Mesenchymal stem cell (in vitro differentiated cells and primary cell): Measurements from ENCODE around the gene SLC25A45.

Source experiments
- DNase-seq: peaks from one replicate; pipeline ENCODE4 v3.0.0-alpha.2; 2013
- H2AFZ ChIP-seq: one replicate; pipeline ENCODE4 v1.6.1; 2013; ENCODE audit warnings: low read depth, mild to moderate bottlenecking, control low read depth, inconsistent platforms, low read length, moderate library complexity
- H2AK5ac ChIP-seq: 2 replicates; pipeline ENCODE4 v1.6.1; 2013; ENCODE audit warnings: low read length, moderate library complexity, mild to moderate bottlenecking, inconsistent platforms; ENCODE audit not compliant: severe bottlenecking
- H2BK120ac ChIP-seq: one replicate; pipeline ENCODE4 v1.6.1; 2013; ENCODE audit warnings: low read depth, mild to moderate bottlenecking, inconsistent platforms, low read length, moderate library complexity
- H2BK12ac ChIP-seq, 2 experiments: one replicate each; pipeline ENCODE4 v1.6.1; 2013; ENCODE audit warnings: inconsistent platforms in 2 of 2, low read length in 2 of 2, mild to moderate bottlenecking in 2 of 2, moderate library complexity in 2 of 2, control low read depth in 1 of 2
- H2BK15ac ChIP-seq: one replicate; pipeline ENCODE4 v1.6.1; 2013; ENCODE audit warnings: mild to moderate bottlenecking, low read depth, inconsistent platforms; ENCODE audit not compliant: poor library complexity, severe bottlenecking
- H2BK5ac ChIP-seq: 2 replicates; pipeline ENCODE4 v1.6.1; 2013; ENCODE audit warnings: low read depth, mild to moderate bottlenecking, low read length, control low read depth, inconsistent platforms; ENCODE audit not compliant: poor library complexity, severe bottlenecking
- H3K14ac ChIP-seq, 2 experiments: one replicate each; pipeline ENCODE4 v1.6.1; 2013; ENCODE audit warnings: inconsistent platforms in 2 of 2, low read length in 2 of 2, control low read depth in 1 of 2, mild to moderate bottlenecking in 1 of 2, moderate library complexity in 1 of 2
- H3K18ac ChIP-seq, 2 experiments: one replicate each; pipeline ENCODE4 v1.6.1; 2013; ENCODE audit warnings: inconsistent platforms in 2 of 2, low read length in 2 of 2, control low read depth in 1 of 2, low read depth in 1 of 2, mild to moderate bottlenecking in 1 of 2
- H3K23ac ChIP-seq, 2 experiments: one replicate each; pipeline ENCODE4 v1.6.1; 2013; ENCODE audit warnings: inconsistent platforms in 2 of 2, low read length in 2 of 2, mild to moderate bottlenecking in 2 of 2, moderate library complexity in 2 of 2, control low read depth in 1 of 2
- H3K27ac ChIP-seq: 2 replicates; pipeline ENCODE4 v1.5.1; 2013; ENCODE audit warnings: mild to moderate bottlenecking, moderate library complexity, low read length, control low read depth, inconsistent platforms; ENCODE audit not compliant: poor library complexity, severe bottlenecking
- H3K27me3 ChIP-seq, 2 experiments: 2 replicates each; pipeline versions ENCODE4 v1.6.1 to v1.7.0; 2013; ENCODE audit warnings: low read length in 2 of 2, mild to moderate bottlenecking in 2 of 2, moderate library complexity in 2 of 2, control low read depth in 1 of 2, inconsistent platforms in 1 of 2; ENCODE audit not compliant: control insufficient read depth in 1 of 2, insufficient read depth in 1 of 2
- H3K36me3 ChIP-seq, 2 experiments: 2 replicates each; pipeline versions ENCODE4 v1.6.1 to v1.7.0; 2013; ENCODE audit warnings: low read length in 2 of 2, control low read depth in 1 of 2, inconsistent platforms in 1 of 2, low read depth in 1 of 2, mild to moderate bottlenecking in 1 of 2; ENCODE audit not compliant: insufficient read depth in 2 of 2, control insufficient read depth in 1 of 2
- H3K4ac ChIP-seq, 2 experiments: one replicate each; pipeline ENCODE4 v1.6.1; 2013; ENCODE audit warnings: inconsistent platforms in 2 of 2, low read length in 2 of 2, mild to moderate bottlenecking in 2 of 2, moderate library complexity in 2 of 2, control low read depth in 1 of 2, low read depth in 1 of 2
- H3K4me1 ChIP-seq: 2 replicates; pipeline ENCODE4 v1.6.1; 2013; ENCODE audit warnings: low read depth, low read length, control low read depth; ENCODE audit not compliant: control insufficient read depth, insufficient read depth
- H3K4me2 ChIP-seq: 2 replicates; pipeline ENCODE4 v1.6.1; 2013; ENCODE audit warnings: low read length, mild to moderate bottlenecking, inconsistent platforms; ENCODE audit not compliant: poor library complexity, severe bottlenecking
- H3K4me3 ChIP-seq, 2 experiments: 2 replicates each; pipeline versions ENCODE4 v1.5.1 to v1.7.0; 2013; ENCODE audit warnings: low read length in 2 of 2, mild to moderate bottlenecking in 2 of 2, control low read depth in 1 of 2, low read depth in 1 of 2; ENCODE audit not compliant: insufficient read depth in 1 of 2
- H3K79me1 ChIP-seq: replicated peaks from 2 replicates; pipeline ENCODE4 v1.6.1; 2013; ENCODE audit warnings: mild to moderate bottlenecking, control low read depth, low read length, inconsistent platforms; ENCODE audit not compliant: poor library complexity, severe bottlenecking
- H3K9ac ChIP-seq: 2 replicates; pipeline ENCODE4 v1.7.0; 2013; ENCODE audit warnings: mild to moderate bottlenecking, low read length, moderate library complexity
- H3K9me3 ChIP-seq: 2 replicates; pipeline ENCODE4 v1.7.0; 2013; ENCODE audit warnings: mild to moderate bottlenecking, low read length; ENCODE audit not compliant: control insufficient read depth
- H4K8ac ChIP-seq: one replicate; pipeline ENCODE4 v1.6.1; 2013; ENCODE audit warnings: inconsistent platforms, mild to moderate bottlenecking, low read length, moderate library complexity
- H4K91ac ChIP-seq: one replicate; pipeline ENCODE4 v1.6.1; 2013; ENCODE audit warnings: mild to moderate bottlenecking, low read length, inconsistent platforms
- WGBS: methylation state at CpG from one replicate; pipeline ENCODE4 v1.1.7; 2013; ENCODE audit warnings: mixed read lengths; 5-methylcytosine and 5-hydroxymethylcytosine counted together

The SLC25A45 gene

GRCh38 chr11:65356394-65356972, 26.0 kb downstream of the SLC25A45 start:
- Histone ChIP-seq H2BK12ac (no peak overlapping the region), H4K8ac (no peak overlapping the region), H3K79me1 (peaks cover under 1% of the 10 kb centered on the region), H4K91ac (no peak overlapping the region), H3K27me3 (peaks cover 21 to 25% of the 10 kb centered on the region in 2 experiments), H3K18ac (no peak overlapping the region), H3K4me2 (no peak overlapping the region), H3K4me1 (peaks cover 16% of the 10 kb centered on the region), H3K4me3 (peak overlapping the region in 1 of 2 experiments; percentile 77), H3K4ac (no peak overlapping the region), H3K27ac (no peak overlapping the region), H3K9me3 (no peaks in the 10 kb centered on the region), H2BK5ac (no peak overlapping the region), H3K14ac (no peak overlapping the region), H2AFZ (no peak overlapping the region), H3K9ac (no peak overlapping the region), H3K23ac (no peak overlapping the region), H2AK5ac (no peak overlapping the region), H2BK15ac (no peak overlapping the region), H3K36me3 (peaks cover 21% of the 10 kb centered on the region in 2 experiments), H2BK120ac (no peak overlapping the region)
- DNase-seq = no peak
- WGBS = 88% methylated on average over 30 of the region's 30 CpGs

- Histone ChIP-seq H3K4me3 (peak overlapping the region in 1 of 2 experiments; percentile 77), H4K91ac (no peak overlapping the region)
- WGBS = 31% methylated on average over 35 of the region's 35 CpGs
Observed at GRCh38 chr11:65355776-65356393, 26.6 kb downstream of the SLC25A45 start.

GRCh38 chr11:65355013-65355775, 27.3 kb downstream of the SLC25A45 start:
- Histone ChIP-seq H4K91ac (no peak overlapping the region), H2BK120ac (no peak overlapping the region), H3K18ac (no peak overlapping the region), H3K23ac (peak overlapping the region in 1 of 2 experiments; percentile 74), H3K14ac (no peak overlapping the region), H4K8ac (no peak overlapping the region), H3K4me3 (peak overlapping the region; percentile 72 to 77), H3K27ac (no peak overlapping the region), H2BK5ac (no peak overlapping the region), H3K4me2 (peak overlapping the region; percentile 58), H2AK5ac (no peak overlapping the region), H3K4me1 (peaks cover 16% of the 10 kb centered on the region), H3K27me3 (peaks cover 21 to 25% of the 10 kb centered on the region in 2 experiments), H2BK12ac (no peak overlapping the region), H3K4ac (no peak overlapping the region), H2BK15ac (peak overlapping the region; percentile 0), H3K36me3 (peaks cover 29 to 34% of the 10 kb centered on the region in 2 experiments), H3K79me1 (peaks cover 2% of the 10 kb centered on the region), H3K9me3 (no peaks in the 10 kb centered on the region), H2AFZ (no peak overlapping the region), H3K9ac (peak overlapping the region; percentile 55)
- DNase-seq = no peak
- under 1% methylated on average over 47 of the region's 47 CpGs for WGBS

More at GRCh38 chr11:65355776-65356393, 26.6 kb downstream of the SLC25A45 start:
- Histone ChIP-seq H3K36me3 (peaks cover 23 to 27% of the 10 kb centered on the region in 2 experiments), H3K9me3 (no peaks in the 10 kb centered on the region), H3K4ac (no peak overlapping the region), H3K27ac (no peak overlapping the region), H3K4me1 (peaks cover 16% of the 10 kb centered on the region), H2BK15ac (no peak overlapping the region), H2BK5ac (no peak overlapping the region), H3K23ac (peak overlapping the region in 1 of 2 experiments; percentile 74), H4K8ac (no peak overlapping the region), H3K27me3 (peaks cover 21 to 25% of the 10 kb centered on the region in 2 experiments), H3K79me1 (peaks cover 2% of the 10 kb centered on the region), H2BK120ac (no peak overlapping the region), H3K4me2 (no peak overlapping the region), H2AFZ (no peak overlapping the region), H2AK5ac (no peak overlapping the region), H3K9ac (peak overlapping the region; percentile 55), H2BK12ac (no peak overlapping the region), H3K14ac (no peak overlapping the region), H3K18ac (no peak overlapping the region)
- peak; percentile 50 for DNase-seq
